Measurements from ENCODE around the gene PLCD3.

Gene PLCD3

DNA sequence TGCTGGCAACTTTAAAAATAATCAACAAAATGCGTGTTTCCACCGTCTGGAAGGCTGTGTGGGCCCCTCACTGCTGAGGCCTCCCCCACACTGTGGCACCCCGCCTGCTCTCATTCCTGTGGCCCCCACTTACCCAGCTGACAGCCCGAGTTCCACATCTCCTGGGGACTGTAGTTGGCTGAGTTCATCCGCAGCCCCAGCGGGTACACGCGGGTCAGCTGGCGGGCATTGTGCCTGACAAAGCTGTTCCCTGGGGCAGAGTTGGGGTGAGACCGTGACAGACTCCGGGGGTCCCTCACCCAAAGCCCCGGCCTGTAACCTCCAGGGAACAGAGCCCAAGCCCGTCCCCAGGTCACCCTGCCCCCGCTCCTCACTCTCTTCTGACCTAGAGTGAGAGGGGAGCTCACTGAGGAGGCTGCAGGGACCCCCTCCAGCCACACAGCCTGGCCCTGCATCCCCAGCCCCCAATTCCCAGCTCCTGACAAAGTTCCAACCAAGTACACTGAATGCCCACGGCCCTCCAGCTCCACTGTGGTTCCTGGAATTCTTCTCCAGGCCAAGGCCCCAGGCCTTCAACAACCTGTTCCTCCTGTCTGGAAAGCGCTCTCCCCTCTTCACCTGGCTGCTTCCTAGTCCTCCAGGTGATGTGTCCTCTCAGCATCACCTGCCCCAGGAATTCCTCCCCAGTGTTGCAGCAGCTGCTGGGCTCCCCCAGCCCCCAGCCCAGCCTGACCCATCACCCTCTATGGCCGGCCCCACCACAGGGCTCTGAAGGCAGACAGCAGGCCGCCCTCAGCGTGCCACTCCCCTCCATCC, 18.0 kb downstream of the PLCD3 start:
- TF ChIP-seq SIN3A (IDR thresholded peaks at IDR 0.05; ENCODE audit: borderline replicate concordance, insufficient read depth, low read length) (no peak), REST (IDR thresholded peaks at IDR 0.05; ENCODE audit: insufficient read depth in 1 of 2, low read depth in 2 of 2, low read length in 2 of 2) (no peak), POLR2AphosphoS5 (IDR thresholded peaks at IDR 0.05; ENCODE audit: low read depth, low read length) (no peak), FOXP2 (optimal IDR thresholded peaks at IDR 0.05; ENCODE audit: borderline replicate concordance, extremely low read depth, extremely low read length, insufficient read depth) (no peak), TAF1 (IDR thresholded peaks at IDR 0.05; ENCODE audit: borderline replicate concordance, insufficient read depth, low read length) (no peak)

DNA sequence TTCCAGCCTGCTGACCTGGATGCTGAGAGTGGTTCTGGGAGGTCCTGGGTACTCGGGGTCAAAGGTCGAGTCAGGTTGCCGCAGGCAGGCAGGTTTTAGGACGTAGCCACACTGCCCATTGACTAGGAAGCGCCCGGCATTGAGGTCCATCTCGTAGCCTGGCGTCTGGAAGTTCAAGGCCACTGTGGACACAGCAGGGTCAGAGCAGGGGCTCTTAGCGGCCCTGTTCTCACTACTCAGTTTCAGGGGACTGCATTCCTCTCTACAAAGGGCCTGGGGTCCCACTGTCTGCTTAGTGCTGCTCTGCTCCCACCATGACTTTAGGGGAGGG, 18.9 kb downstream of the PLCD3 start:
- TF ChIP-seq POLR2AphosphoS5 (IDR thresholded peaks at IDR 0.05; ENCODE audit: low read depth, low read length) (no peak), FOXP2 (optimal IDR thresholded peaks at IDR 0.05; ENCODE audit: borderline replicate concordance, extremely low read depth, extremely low read length, insufficient read depth) (no peak), TAF1 (IDR thresholded peaks at IDR 0.05; ENCODE audit: borderline replicate concordance, insufficient read depth, low read length) (no peak), REST (IDR thresholded peaks at IDR 0.05; ENCODE audit: insufficient read depth in 1 of 2, low read depth in 2 of 2, low read length in 2 of 2) (no peak), SIN3A (IDR thresholded peaks at IDR 0.05; ENCODE audit: borderline replicate concordance, insufficient read depth, low read length) (no peak)

DNA sequence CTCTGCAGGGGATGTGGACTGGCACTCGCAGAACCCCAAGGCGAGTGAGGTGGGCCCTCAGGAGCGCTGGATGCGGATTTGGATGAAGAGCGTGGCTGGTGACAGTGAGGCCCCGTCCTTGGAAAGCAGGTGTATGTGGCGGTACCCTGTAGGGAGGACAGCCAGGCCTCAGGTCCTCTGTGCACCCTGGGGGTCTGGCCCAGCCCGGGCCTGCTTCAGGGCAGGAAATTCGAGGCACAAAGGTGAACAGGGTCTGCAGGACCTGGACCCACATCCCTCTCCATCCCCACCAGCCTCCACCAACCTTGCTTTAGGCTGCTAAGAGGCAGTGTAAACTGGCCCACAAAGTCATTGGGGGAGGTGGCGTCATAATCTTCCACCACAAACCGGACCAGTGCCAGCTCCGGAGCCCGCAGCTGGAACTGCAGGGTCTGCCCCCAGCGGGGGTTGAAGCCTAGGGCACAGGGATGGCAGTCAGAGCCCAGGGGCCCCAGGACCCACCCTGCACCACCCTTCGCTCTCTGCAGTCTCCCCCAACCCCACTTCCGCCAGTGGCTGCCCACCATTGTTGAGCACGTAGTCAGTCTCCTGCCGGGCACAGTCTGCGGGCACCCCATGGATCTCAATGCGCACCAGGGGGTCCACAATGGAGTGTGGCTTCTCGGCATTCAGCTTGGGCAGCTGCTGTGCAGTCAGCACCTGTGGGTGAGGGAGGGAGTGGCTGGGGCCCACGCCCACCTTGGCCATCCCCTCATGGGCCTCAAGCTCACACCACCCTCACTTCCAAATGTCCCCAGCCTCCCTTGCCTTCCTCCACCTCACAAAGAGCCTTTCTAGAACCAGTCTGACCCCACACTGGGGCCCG, 19.5 kb downstream of the PLCD3 start:
- TF ChIP-seq TAF1 (IDR thresholded peaks at IDR 0.05; ENCODE audit: borderline replicate concordance, insufficient read depth, low read length), result no peak
- TF ChIP-seq POLR2AphosphoS5 (IDR thresholded peaks at IDR 0.05; ENCODE audit: low read depth, low read length), result no peak
- no peak for TF ChIP-seq REST (IDR thresholded peaks at IDR 0.05; ENCODE audit: insufficient read depth in 1 of 2, low read depth in 2 of 2, low read length in 2 of 2)
- TF ChIP-seq FOXP2 (optimal IDR thresholded peaks at IDR 0.05; ENCODE audit: borderline replicate concordance, extremely low read depth, extremely low read length, insufficient read depth), result no peak
- no peak for TF ChIP-seq SIN3A (IDR thresholded peaks at IDR 0.05; ENCODE audit: borderline replicate concordance, insufficient read depth, low read length)

GRCh38 chr17:45111850-45112249, 20.5 kb downstream of the PLCD3 start:
- TF ChIP-seq TAF1 (IDR thresholded peaks at IDR 0.05; ENCODE audit: borderline replicate concordance, insufficient read depth, low read length) (no peak), SIN3A (IDR thresholded peaks at IDR 0.05; ENCODE audit: borderline replicate concordance, insufficient read depth, low read length) (no peak), FOXP2 (optimal IDR thresholded peaks at IDR 0.05; ENCODE audit: borderline replicate concordance, extremely low read depth, extremely low read length, insufficient read depth) (no peak), POLR2AphosphoS5 (IDR thresholded peaks at IDR 0.05; ENCODE audit: low read depth, low read length) (no peak), REST (IDR thresholded peaks at IDR 0.05; ENCODE audit: insufficient read depth in 1 of 2, low read depth in 2 of 2, low read length in 2 of 2) (no peak)

Measured in PFSK-1 (cell line).